B cell (primary cell): ENCODE data around the gene EGLN1. TPM values are rescaled to one million over a fixed set of nuclear protein-coding genes. Genes with fewer than 3 reads are reported as not detected.

ENCODE experiments used
- ATAC-seq: fragments of 200-7000 bp; cut with Tn5 transposase; one replicate; pipeline ENCODE4 v1.10.0; 2021; ENCODE audit warnings: low read depth, mild to moderate bottlenecking, moderate number of reproducible peaks, moderate library complexity
- CTCF ChIA-PET: fragments of 350-600 bp; sonication (Branson Sonifier 250); formaldehyde crosslinking; loops from one replicate; lab custom pipeline; 2021; ENCODE audit warnings: antibody characterized with exemption, inconsistent platforms; lab: Charles Lee
- POLR2A ChIA-PET: fragments of 350-600 bp; sonication (Branson Sonifier 250); formaldehyde crosslinking; loops from one replicate; lab custom pipeline; 2021; ENCODE audit warnings: antibody characterized with exemption; lab: Charles Lee
- DNase-seq: peaks from one replicate; pipeline ENCODE4 v3.0.0; 2013
- H2AFZ ChIP-seq: 2 replicates; pipeline ENCODE4 v1.6.1; 2012; ENCODE audit warnings: mild to moderate bottlenecking, low read depth, low read length; ENCODE audit not compliant: insufficient read depth, poor library complexity, severe bottlenecking
- H3K27ac ChIP-seq, 2 donors: 1 replicate in 1 of 2; 2 replicates in 1 of 2; pipeline ENCODE4 v1.5.1; 2012 to 2013; ENCODE audit warnings: low read length in 2 of 2, mild to moderate bottlenecking in 2 of 2, moderate library complexity in 1 of 2
- H3K27me3 ChIP-seq, 4 experiments: fragments of 200-600 bp in 1 of 4; sonication (generic) in 1 of 4; replicated peaks in 1 of 4; 1 replicate in 2 of 4; 2 replicates in 2 of 4; pipeline versions ENCODE4 v1.6.1 to v1.7.0; 2013 to 2016; ENCODE audit warnings: low read length in 3 of 4, mild to moderate bottlenecking in 2 of 4, mixed read lengths in 1 of 4, moderate library complexity in 1 of 4; ENCODE audit not compliant: insufficient read depth in 4 of 4, control insufficient read depth in 3 of 4; ENCODE audit errors: control extremely low read depth in 1 of 4
- H3K36me3 ChIP-seq, 2 experiments: replicated peaks in 1 of 2; 1 replicate in 1 of 2; 2 replicates in 1 of 2; pipeline versions ENCODE4 v1.6.1 to v1.7.1; 2013; ENCODE audit warnings: low read length in 1 of 2; ENCODE audit not compliant: insufficient read depth in 2 of 2, control insufficient read depth in 1 of 2; ENCODE audit errors: control extremely low read depth in 1 of 2, extremely low read depth in 1 of 2
- H3K4me1 ChIP-seq, 2 donors: fragments of 200-600 bp in 1 of 2; sonication (generic) in 1 of 2; 1 replicate in 1 of 2; 2 replicates in 1 of 2; pipeline versions ENCODE4 v1.5.1 to v1.6.1; 2013 to 2017; ENCODE audit warnings: low read length in 2 of 2; ENCODE audit not compliant: control insufficient read depth in 2 of 2, insufficient read depth in 2 of 2
- H3K4me2 ChIP-seq: replicated peaks from 2 replicates; pipeline ENCODE3; 2012; ENCODE audit warnings: mild to moderate bottlenecking, low read depth, low read length; ENCODE audit not compliant: poor library complexity, severe bottlenecking
- H3K4me3 ChIP-seq, 5 experiments: fragments of 200-600 bp in 1 of 5; sonication (generic) in 1 of 5; 1 replicate in 3 of 5; 2 replicates in 2 of 5; pipeline versions ENCODE4 v1.5.1 to v1.7.0; 2011 to 2016; ENCODE audit warnings: low read length in 4 of 5, mild to moderate bottlenecking in 4 of 5, low read depth in 2 of 5, control low read depth in 1 of 5, moderate library complexity in 1 of 5; ENCODE audit not compliant: insufficient read depth in 1 of 5; ENCODE audit errors: control extremely low read depth in 1 of 5, extremely low read depth in 1 of 5
- H3K79me2 ChIP-seq: fragments of 200-600 bp; sonication (generic); one replicate; pipeline ENCODE4 v1.6.0; 2016; ENCODE audit warnings: low read length; ENCODE audit not compliant: control insufficient read depth, insufficient read depth
- H3K9ac ChIP-seq: fragments of 200-600 bp; sonication (generic); 2 replicates; pipeline ENCODE4 v1.6.1; 2017; ENCODE audit warnings: mild to moderate bottlenecking, low read length, moderate library complexity
- H3K9me3 ChIP-seq, 3 donors: one replicate each; pipeline versions ENCODE4 v1.6.1 to v1.7.1; 2013; ENCODE audit warnings: low read length in 2 of 3; ENCODE audit not compliant: control insufficient read depth in 2 of 3, insufficient read depth in 1 of 3; ENCODE audit errors: control extremely low read depth in 1 of 3
- H4K20me1 ChIP-seq: 2 replicates; pipeline ENCODE4 v1.6.0; 2012; ENCODE audit warnings: mild to moderate bottlenecking, low read length; ENCODE audit not compliant: insufficient read depth, control insufficient read depth, poor library complexity, severe bottlenecking
- H3K27ac Mint-ChIP-seq: one replicate; pipeline ENCODE4 v1.8.0; 2021; ENCODE audit warnings: mixed read lengths
- H3K27me3 Mint-ChIP-seq: one replicate; pipeline ENCODE4 v1.8.0; 2021; ENCODE audit warnings: mixed read lengths
- H3K4me1 Mint-ChIP-seq: one replicate; pipeline ENCODE4 v1.8.0; 2021; ENCODE audit warnings: mixed read lengths
- H3K4me3 Mint-ChIP-seq: one replicate; pipeline ENCODE4 v1.8.0; 2021; ENCODE audit warnings: mixed read lengths
- H3K9me3 Mint-ChIP-seq: one replicate; pipeline ENCODE4 v1.8.0; 2022; ENCODE audit warnings: mixed read lengths; ENCODE audit not compliant: insufficient read depth
- EZH2 ChIP-seq: IDR thresholded peaks from 2 replicates; pipeline ENCODE4 v1.6.1; 2012; ENCODE audit warnings: borderline replicate concordance, low read depth, mild to moderate bottlenecking, moderate library complexity, low read length; ENCODE audit not compliant: insufficient read depth, poor library complexity, severe bottlenecking
- WGBS: methylation state at CpG from one replicate; pipeline ENCODE4 v1.1.5; 2013; ENCODE audit warnings: missing lambda C conversion rate; ENCODE audit not compliant: insufficient coverage; 5-methylcytosine and 5-hydroxymethylcytosine counted together
- intact Hi-C: fragments of 100-400 bp; cut with micrococcal nuclease; formaldehyde crosslinking; loops from one replicate; pipeline ENCODE4 v1.10.0; 2022
- polyA plus RNA-seq: library from polyadenylated mRNA; depleted of rRNA; stranded (reverse); fragments of >200 nt; gene quantifications from 2 replicates; pipeline ENCODE4 v1.2.3, GENCODE V29; 2012
- total RNA-seq, 2 donors: library from RNA; stranded (reverse); fragments of 120-200 nt in 1 of 2; gene quantifications; 1 replicate in 1 of 2; 2 replicates in 1 of 2; pipeline versions ENCODE4 v1.2.3 to v1.2.4, GENCODE V29; 2013 to 2022
- TF ChIP-seq, protein P1 (sequence below): fragments of 200-600 bp; IDR thresholded peaks from one replicate; pipeline ENCODE4 v1.8.0; 2022; ENCODE audit warnings: antibody characterized with exemption, mild to moderate bottlenecking

The EGLN1 gene
- total and polyA plus RNA-seq, 2 donors (not counting 1 experiment from before 2014, with no cell fraction given): 7.5 to 18.5 TPM

GRCh38 chr1:231390071-231390470 lies 32.0 kb downstream of the EGLN1 start:
- TF ChIP-seq, protein P1, sequence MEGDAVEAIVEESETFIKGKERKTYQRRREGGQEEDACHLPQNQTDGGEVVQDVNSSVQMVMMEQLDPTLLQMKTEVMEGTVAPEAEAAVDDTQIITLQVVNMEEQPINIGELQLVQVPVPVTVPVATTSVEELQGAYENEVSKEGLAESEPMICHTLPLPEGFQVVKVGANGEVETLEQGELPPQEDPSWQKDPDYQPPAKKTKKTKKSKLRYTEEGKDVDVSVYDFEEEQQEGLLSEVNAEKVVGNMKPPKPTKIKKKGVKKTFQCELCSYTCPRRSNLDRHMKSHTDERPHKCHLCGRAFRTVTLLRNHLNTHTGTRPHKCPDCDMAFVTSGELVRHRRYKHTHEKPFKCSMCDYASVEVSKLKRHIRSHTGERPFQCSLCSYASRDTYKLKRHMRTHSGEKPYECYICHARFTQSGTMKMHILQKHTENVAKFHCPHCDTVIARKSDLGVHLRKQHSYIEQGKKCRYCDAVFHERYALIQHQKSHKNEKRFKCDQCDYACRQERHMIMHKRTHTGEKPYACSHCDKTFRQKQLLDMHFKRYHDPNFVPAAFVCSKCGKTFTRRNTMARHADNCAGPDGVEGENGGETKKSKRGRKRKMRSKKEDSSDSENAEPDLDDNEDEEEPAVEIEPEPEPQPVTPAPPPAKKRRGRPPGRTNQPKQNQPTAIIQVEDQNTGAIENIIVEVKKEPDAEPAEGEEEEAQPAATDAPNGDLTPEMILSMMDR: no peak
- TF ChIP-seq EZH2: no peak
- Mint-ChIP-seq H3K27me3 (no peaks in the 10 kb centered on the region), H3K4me1 (peaks cover 52% of the 10 kb centered on the region), H3K9me3 (no peaks in the 10 kb centered on the region), H3K4me3 (peak overlapping the region; percentile 26), H3K27ac (no peak overlapping the region)
- H3K9ac ChIP-seq: no peak overlapping the region
- H3K79me2 ChIP-seq: peaks cover 88% of the 10 kb centered on the region
- no peak for ATAC-seq
- H3K4me1 ChIP-seq: peaks cover 5 to 8% of the 10 kb centered on the region in 2 donors
- H3K4me3 ChIP-seq: no peak overlapping the region
- DNase-seq: no peak
- ChIA-PET POLR2A (no interaction called here), CTCF (interaction anchor here (0.7 kb wide), 1 partner anchor 31 kb away, joined by 4 read pairs; no protein-coding TSS in a partner anchor)
- peaks cover 0 to 2% of the 10 kb centered on the region in 2 experiments for H3K36me3 ChIP-seq
- no peak overlapping the region for H3K4me2 ChIP-seq
- H3K9me3 ChIP-seq: no peaks in the 10 kb centered on the region
- WGBS: no CpG with 5 or more reads among the region's 2 CpGs
- H4K20me1 ChIP-seq: peaks cover 58% of the 10 kb centered on the region
- H3K27ac ChIP-seq: no peak overlapping the region
- intact Hi-C loops: no loop called here
- H3K27me3 ChIP-seq: no peaks in the 10 kb centered on the region
- no peak overlapping the region for H2AFZ ChIP-seq

DNA sequence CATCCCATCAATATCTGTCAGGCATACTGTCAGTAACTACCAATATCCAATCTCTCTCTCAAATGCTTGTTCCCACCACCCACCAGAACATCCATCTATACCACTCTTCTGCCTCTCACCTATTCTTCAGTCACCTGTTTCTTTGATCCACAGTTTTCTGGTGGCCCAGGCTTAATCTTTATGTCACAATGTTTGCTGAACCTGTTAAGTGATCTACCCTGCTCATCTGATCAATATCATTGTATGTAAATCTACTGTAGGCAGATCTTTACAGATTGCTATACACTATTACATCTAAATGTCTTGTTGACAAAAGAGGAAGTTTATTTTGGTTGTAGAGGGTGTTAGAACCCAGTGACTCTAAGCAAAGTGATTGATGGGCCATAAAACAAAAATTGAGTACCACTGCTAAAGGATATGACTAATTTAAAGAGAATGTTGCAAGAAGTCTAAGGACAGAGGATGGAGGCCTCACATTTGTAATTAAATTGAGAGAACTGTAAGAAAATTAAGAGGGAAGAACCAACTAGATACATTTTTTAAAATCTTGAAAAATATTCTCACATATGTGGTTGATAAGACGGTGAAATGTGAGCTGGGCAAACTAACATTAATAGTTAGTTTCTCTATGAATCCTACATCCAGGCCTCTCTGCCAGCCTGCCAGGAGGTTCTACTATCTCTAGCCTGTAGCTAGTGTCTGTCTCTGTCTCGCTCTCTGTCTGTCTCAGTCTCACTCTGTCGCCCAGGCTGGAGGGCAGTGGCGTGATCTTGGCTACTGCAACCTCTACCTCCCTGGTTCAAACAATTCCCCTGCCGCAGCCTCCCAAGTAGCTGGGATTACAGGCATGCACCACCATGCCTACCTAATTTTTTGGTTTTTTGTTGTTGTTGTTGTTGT lies 34.1 kb downstream of the EGLN1 start:
- H3K79me2 ChIP-seq: peaks cover 88% of the 10 kb centered on the region
- no peak overlapping the region for H3K4me2 ChIP-seq
- H3K9ac ChIP-seq: no peak overlapping the region
- peaks cover 66% of the 10 kb centered on the region for H4K20me1 ChIP-seq
- TF ChIP-seq EZH2: no peak
- Mint-ChIP-seq H3K4me1 (peaks cover 41% of the 10 kb centered on the region), H3K9me3 (no peaks in the 10 kb centered on the region), H3K4me3 (peak overlapping the region; percentile 5), H3K27me3 (no peaks in the 10 kb centered on the region), H3K27ac (peak overlapping the region; percentile 12)
- H2AFZ ChIP-seq: no peak overlapping the region
- POLR2A ChIA-PET: no interaction called here
- H3K4me3 ChIP-seq: no peak overlapping the region
- H3K4me1 ChIP-seq: peaks cover 0 to 3% of the 10 kb centered on the region in 2 donors
- no peak for ATAC-seq
- intact Hi-C loops: no loop called here
- peaks cover 0 to 2% of the 10 kb centered on the region in 2 experiments for H3K36me3 ChIP-seq
- DNase-seq: no peak
- H3K27ac ChIP-seq: no peak overlapping the region
- CTCF ChIA-PET: no interaction called here
- H3K9me3 ChIP-seq: no peaks in the 10 kb centered on the region
- 68% methylated on average over 3 of the region's 5 CpGs for WGBS
- H3K27me3 ChIP-seq: no peaks in the 10 kb centered on the region
